DND-41 (cell line): Measurements from ENCODE around the gene RPL41.

Experiments
- ATAC-seq: fragments of 200-7000 bp; cut with Tn5 transposase; 3 replicates; pipeline ENCODE4 v1.9.1; 2021; ENCODE audit warnings: low read depth; ENCODE audit not compliant: insufficient read depth
- DNase-seq: peaks from one replicate; pipeline ENCODE4 v3.0.0-alpha.2; 2020
- H2AFZ ChIP-seq: 2 replicates; pipeline ENCODE4 v1.6.0; 2012; ENCODE audit warnings: low read depth, low read length
- H3K27ac ChIP-seq: 2 replicates; pipeline ENCODE4 v1.5.1; 2012; ENCODE audit warnings: low read length, inconsistent platforms
- H3K27me3 ChIP-seq: fragments of 200-600 bp; sonication (generic); 2 replicates; pipeline ENCODE4 v1.6.0; 2012; ENCODE audit warnings: low read length, mild to moderate bottlenecking, inconsistent platforms; ENCODE audit not compliant: insufficient read depth, poor library complexity
- H3K36me3 ChIP-seq: 2 replicates; pipeline ENCODE4 v1.5.1; 2012; ENCODE audit warnings: low read length, inconsistent platforms; ENCODE audit not compliant: insufficient read depth
- H3K4me1 ChIP-seq: 2 replicates; pipeline ENCODE4 v1.5.1; 2012; ENCODE audit warnings: mild to moderate bottlenecking, low read length; ENCODE audit not compliant: insufficient read depth
- H3K4me2 ChIP-seq: 2 replicates; pipeline ENCODE4 v1.6.0; 2012; ENCODE audit warnings: mild to moderate bottlenecking, moderate library complexity, low read length, inconsistent platforms; ENCODE audit not compliant: insufficient read depth
- H3K4me3 ChIP-seq, 2 experiments: fragments of 200-600 bp in 1 of 2; shearing (Covaris generic) in 1 of 2; 2 replicates each; pipeline ENCODE4 v1.5.1; 2012 to 2016; ENCODE audit warnings: inconsistent platforms in 2 of 2, low read length in 2 of 2, mild to moderate bottlenecking in 2 of 2, low read depth in 1 of 2, moderate library complexity in 1 of 2
- H3K79me2 ChIP-seq: 2 replicates; pipeline ENCODE4 v1.6.0; 2012; ENCODE audit warnings: low read length, inconsistent platforms; ENCODE audit not compliant: insufficient read depth
- H3K9ac ChIP-seq: 2 replicates; pipeline ENCODE4 v1.6.0; 2012; ENCODE audit warnings: low read depth, mild to moderate bottlenecking, inconsistent platforms, low read length, moderate library complexity
- H3K9me3 ChIP-seq: 2 replicates; pipeline ENCODE4 v1.5.1; 2012; ENCODE audit warnings: low read length, moderate library complexity, mild to moderate bottlenecking, inconsistent platforms; ENCODE audit not compliant: insufficient read depth, severe bottlenecking
- H4K20me1 ChIP-seq: 2 replicates; pipeline ENCODE4 v1.6.0; 2012; ENCODE audit warnings: low read length; ENCODE audit not compliant: insufficient read depth
- CTCF ChIP-seq: IDR thresholded peaks from 2 replicates; pipeline ENCODE4 v1.5.1; 2012; ENCODE audit warnings: borderline replicate concordance, low read length, moderate library complexity, mild to moderate bottlenecking; ENCODE audit not compliant: poor library complexity, severe bottlenecking; ENCODE audit errors: extremely low read depth
- EZH2 ChIP-seq: IDR thresholded peaks from 3 replicates; pipeline ENCODE4 v1.6.1; 2012; ENCODE audit warnings: borderline replicate concordance, low read depth, mild to moderate bottlenecking, moderate library complexity, low read length, inconsistent platforms; ENCODE audit not compliant: severe bottlenecking

Gene RPL41

DNA sequence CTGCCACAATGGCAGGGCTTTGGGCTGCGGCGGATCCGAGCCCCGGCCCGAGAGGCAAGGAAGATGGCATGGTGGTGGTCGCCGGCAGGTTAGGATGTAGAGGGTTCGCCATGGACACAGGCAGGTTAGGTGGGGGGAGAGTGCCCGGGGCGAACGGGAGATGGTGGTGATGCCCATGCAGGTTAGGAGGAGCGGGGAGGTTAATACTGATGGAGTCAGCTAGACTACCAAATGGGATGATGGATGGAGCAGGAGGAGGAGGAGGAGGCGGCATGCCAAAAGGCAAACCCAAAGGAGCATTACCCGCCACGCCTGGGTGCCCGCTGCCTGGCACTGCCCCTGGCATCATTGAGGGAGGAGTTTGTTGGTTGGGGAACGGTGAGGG lies 47.9 kb downstream of the RPL41 start:
- peaks cover 32% of the 10 kb centered on the region for H3K79me2 ChIP-seq
- H3K27ac ChIP-seq: no peak overlapping the region

GRCh38 chr12:56165369-56165768 lies 48.9 kb downstream of the RPL41 start:
- Histone ChIP-seq H3K9ac (no peak overlapping the region), H4K20me1 (peaks cover 13% of the 10 kb centered on the region), H3K36me3 (peaks cover 96% of the 10 kb centered on the region), H2AFZ (no peak overlapping the region), H3K4me1 (peaks cover 20% of the 10 kb centered on the region), H3K27ac (no peak overlapping the region), H3K27me3 (no peaks in the 10 kb centered on the region), H3K4me2 (no peak overlapping the region), H3K79me2 (peaks cover 21% of the 10 kb centered on the region), H3K9me3 (no peaks in the 10 kb centered on the region), H3K4me3 (no peak overlapping the region)
- DNase-seq (no peak), ATAC-seq (no peak)
- TF ChIP-seq EZH2 (no peak), CTCF (no peak)

More for the DNA sequence above, 47.9 kb downstream of the RPL41 start:
- Histone ChIP-seq H3K4me2 (no peak overlapping the region), H2AFZ (no peak overlapping the region), H4K20me1 (peaks cover 13% of the 10 kb centered on the region), H3K27me3 (no peaks in the 10 kb centered on the region), H3K9ac (no peak overlapping the region), H3K4me1 (peaks cover 30% of the 10 kb centered on the region), H3K9me3 (no peaks in the 10 kb centered on the region), H3K36me3 (peaks cover 96% of the 10 kb centered on the region), H3K4me3 (no peak overlapping the region)
- ATAC-seq (no peak), DNase-seq (no peak)
- no peak for TF ChIP-seq CTCF
- no peak for TF ChIP-seq EZH2
